H1 (cell line): ENCODE measurements around the gene TADA3. TPM values are rescaled to one million over a fixed set of nuclear protein-coding genes. Genes with fewer than 3 reads are reported as not detected.

Experiments
- CTCF ChIA-PET: fragments of 300-600 bp; sonication (Branson Sonifier 250); formaldehyde crosslinking; loops from one replicate; lab custom pipeline; 2021; ENCODE audit not compliant: partially characterized antibody; lab: Charles Lee
- POLR2A ChIA-PET: fragments of 300-600 bp; sonication (Branson Sonifier 250); formaldehyde crosslinking; loops from one replicate; lab custom pipeline; 2021; ENCODE audit warnings: inconsistent platforms; ENCODE audit not compliant: partially characterized antibody; lab: Charles Lee
- DNase-seq, 2 experiments: peaks; one replicate each; pipeline versions ENCODE4 v3.0.0 to v3.0.0-alpha.2; 2010 to 2022; ENCODE audit warnings: low spot score in 2 of 2, low read depth in 1 of 2, mixed read lengths in 1 of 2
- FAIRE-seq: peaks from 2 replicates; lab custom pipeline; 2011; peaks lifted over from hg19 to GRCh38; lab: Jason Lieb, UNC
- H2AFZ ChIP-seq: 2 replicates; pipeline ENCODE4 v1.8.1; 2012; ENCODE audit warnings: low read length, inconsistent platforms
- H2AK5ac ChIP-seq: 2 replicates; pipeline ENCODE4 v1.6.1; 2013; ENCODE audit warnings: low read depth, low read length
- H2BK120ac ChIP-seq: replicated peaks from 2 replicates; pipeline ENCODE3; 2013; ENCODE audit warnings: low read depth, low read length, inconsistent platforms
- H2BK12ac ChIP-seq: 2 replicates; pipeline ENCODE4 v1.6.1; 2013; ENCODE audit warnings: low read depth, low read length
- H2BK15ac ChIP-seq: 2 replicates; pipeline ENCODE4 v1.6.1; 2013; ENCODE audit warnings: low read length
- H2BK20ac ChIP-seq: 2 replicates; pipeline ENCODE4 v1.6.1; 2013; ENCODE audit warnings: low read length
- H2BK5ac ChIP-seq: 2 replicates; pipeline ENCODE4 v1.6.1; 2013; ENCODE audit warnings: low read depth, low read length
- H3K14ac ChIP-seq: 2 replicates; pipeline ENCODE4 v1.6.1; 2013; ENCODE audit warnings: inconsistent platforms; ENCODE audit not compliant: insufficient read length
- H3K18ac ChIP-seq: 2 replicates; pipeline ENCODE4 v1.6.1; 2013; ENCODE audit warnings: low read length; ENCODE audit errors: extremely low read depth
- H3K23ac ChIP-seq: 2 replicates; pipeline ENCODE4 v1.6.1; 2013; ENCODE audit warnings: inconsistent platforms; ENCODE audit not compliant: insufficient read length
- H3K23me2 ChIP-seq: 2 replicates; pipeline ENCODE4 v1.6.1; 2013; ENCODE audit warnings: low read depth, low read length
- H3K27ac ChIP-seq: 2 replicates; pipeline ENCODE4 v1.6.1; 2011; ENCODE audit warnings: low read depth, low read length, inconsistent platforms
- H3K27me3 ChIP-seq, 4 experiments: replicated peaks in 1 of 4; 1 replicate in 1 of 4; 2 replicates in 3 of 4; pipeline versions ENCODE4 v1.6.1 to v1.8.1; 2011 to 2013; ENCODE audit warnings: low read length in 3 of 4, mild to moderate bottlenecking in 3 of 4, inconsistent platforms in 2 of 4, mixed read lengths in 2 of 4, moderate library complexity in 1 of 4; ENCODE audit not compliant: control insufficient read depth in 3 of 4, insufficient read depth in 3 of 4; ENCODE audit errors: extremely low read depth in 1 of 4
- H3K36me3 ChIP-seq, 4 experiments: 2 replicates each; pipeline versions ENCODE4 v1.6.1 to v1.8.1; 2011 to 2013; ENCODE audit warnings: mild to moderate bottlenecking in 4 of 4, low read length in 3 of 4, moderate library complexity in 2 of 4, control low read depth in 1 of 4, inconsistent platforms in 1 of 4; ENCODE audit not compliant: insufficient read depth in 4 of 4, control insufficient read depth in 2 of 4
- H3K4ac ChIP-seq: replicated peaks from 2 replicates; pipeline ENCODE3; 2013; ENCODE audit warnings: low read length, low read depth, mixed read lengths, inconsistent platforms; ENCODE audit not compliant: insufficient read length
- H3K4me1 ChIP-seq, 4 experiments: replicated peaks in 1 of 4; 1 replicate in 1 of 4; 2 replicates in 3 of 4; pipeline versions ENCODE4 v1.6.1 to v1.8.1; 2011 to 2013; ENCODE audit warnings: low read length in 3 of 4, inconsistent platforms in 2 of 4, mixed read lengths in 1 of 4; ENCODE audit not compliant: insufficient read depth in 4 of 4, control insufficient read depth in 3 of 4
- H3K4me2 ChIP-seq, 2 experiments: 2 replicates each; pipeline versions ENCODE4 v1.6.1 to v1.8.1; 2011 to 2013; ENCODE audit warnings: low read depth in 2 of 2, low read length in 2 of 2, control low read depth in 1 of 2, inconsistent platforms in 1 of 2, mild to moderate bottlenecking in 1 of 2; ENCODE audit not compliant: insufficient read depth in 1 of 2
- H3K4me3 ChIP-seq, 4 experiments: fragments of 200-600, 300-600 bp in 1 of 4; sonication (generic), shearing (Covaris generic), sonication (Bioruptor Twin) in 1 of 4; 2 replicates each; pipeline versions ENCODE4 v1.5.1 to v1.8.1; 2011 to 2016; ENCODE audit warnings: low read length in 4 of 4, low read depth in 3 of 4, control low read depth in 2 of 4, inconsistent platforms in 2 of 4, mild to moderate bottlenecking in 2 of 4, mixed read lengths in 1 of 4, moderate library complexity in 1 of 4; ENCODE audit not compliant: insufficient read depth in 2 of 4; ENCODE audit errors: extremely low read depth in 1 of 4
- H3K56ac ChIP-seq: replicated peaks from 2 replicates; pipeline ENCODE3; 2013; ENCODE audit warnings: low read depth, mild to moderate bottlenecking, mixed read lengths, low read length, inconsistent platforms; ENCODE audit not compliant: insufficient read length
- H3K79me1 ChIP-seq: 2 replicates; pipeline ENCODE4 v1.6.1; 2013; ENCODE audit warnings: low read depth, low read length, control low read depth
- H3K79me2 ChIP-seq, 2 experiments: 2 replicates each; pipeline versions ENCODE4 v1.6.1 to v1.8.1; 2012 to 2013; ENCODE audit warnings: low read length in 2 of 2, mild to moderate bottlenecking in 2 of 2, inconsistent platforms in 1 of 2; ENCODE audit not compliant: insufficient read depth in 2 of 2, control insufficient read depth in 1 of 2
- H3K9ac ChIP-seq, 4 experiments: replicated peaks in 1 of 4; 1 replicate in 1 of 4; 2 replicates in 3 of 4; pipeline versions ENCODE4 v1.6.1 to v1.8.1; 2011 to 2013; ENCODE audit warnings: low read depth in 3 of 4, low read length in 3 of 4, control low read depth in 2 of 4, mild to moderate bottlenecking in 2 of 4, moderate library complexity in 2 of 4, inconsistent platforms in 1 of 4; ENCODE audit errors: extremely low read depth in 1 of 4
- H3K9me3 ChIP-seq, 2 experiments: 2 replicates each; pipeline versions ENCODE4 v1.6.1 to v1.8.1; 2012 to 2013; ENCODE audit warnings: mild to moderate bottlenecking in 2 of 2, moderate library complexity in 2 of 2, control low read depth in 1 of 2, inconsistent platforms in 1 of 2, low read depth in 1 of 2, low read length in 1 of 2, mixed read lengths in 1 of 2; ENCODE audit not compliant: insufficient read depth in 2 of 2
- H4K20me1 ChIP-seq, 2 experiments: replicated peaks in 1 of 2; 2 replicates each; pipeline versions ENCODE3 to v1.8.1; 2011 to 2013; ENCODE audit warnings: inconsistent platforms in 2 of 2, low read length in 2 of 2, mild to moderate bottlenecking in 1 of 2; ENCODE audit not compliant: insufficient read depth in 2 of 2, control insufficient read depth in 1 of 2
- H4K5ac ChIP-seq: 2 replicates; pipeline ENCODE4 v1.6.1; 2013; ENCODE audit warnings: low read length, low read depth, mixed read lengths, inconsistent platforms; ENCODE audit not compliant: insufficient read length
- H4K8ac ChIP-seq: 2 replicates; pipeline ENCODE4 v1.8.0; 2013; ENCODE audit warnings: mild to moderate bottlenecking, moderate library complexity, low read length, inconsistent platforms; ENCODE audit not compliant: insufficient read depth; ENCODE audit errors: extremely low read depth
- H4K91ac ChIP-seq: replicated peaks from 2 replicates; pipeline ENCODE3; 2013; ENCODE audit warnings: low read length, mixed read lengths, inconsistent platforms; ENCODE audit not compliant: insufficient read length
- BACH1 ChIP-seq: IDR thresholded peaks from 2 replicates; pipeline ENCODE4 v1.6.1; 2012; ENCODE audit warnings: low read length, improper control_type of control experiment
- WGBS, 2 experiments: shearing (Covaris generic) in 1 of 2; methylation state at CpG; one replicate each; pipeline versions ENCODE4 v1.1.6 to v1.1.7; 2013 to 2015; ENCODE audit warnings: low lambda C conversion rate in 2 of 2, mixed read lengths in 2 of 2, inconsistent platforms in 1 of 2, low coverage in 1 of 2, missing lambda C conversion rate in 1 of 2; ENCODE audit not compliant: insufficient replicate concordance in 2 of 2, insufficient coverage in 1 of 2, insufficient read length in 1 of 2; ENCODE audit errors: extremely low coverage in 1 of 2, missing lambda C conversion rate in 1 of 2; 5-methylcytosine and 5-hydroxymethylcytosine counted together
- polyA plus RNA-seq, 7 experiments: library from polyadenylated mRNA; depleted of rRNA in 3 of 7; stranded (reverse) in 5 of 7; unstranded in 2 of 7; fragments of >200 nt in 5 of 7; fragments of 200-250 nt in 2 of 7; gene quantifications; 1 replicate in 5 of 7; 2 replicates in 1 of 7; 4 replicates in 1 of 7; pipeline versions ENCODE4 v1.2.1 to v1.2.3, GENCODE V29; 2011 to 2013; ENCODE audit warnings: missing spikeins in 2 of 7, mixed read lengths in 2 of 7
- total RNA-seq: library from RNA; stranded (reverse); fragmentation: NEBNext Ultra II Directional; extraction: Animal tissue kit (Norgen Biotek cat#: 25700); gene quantifications from 2 replicates; pipeline ENCODE4 v1.2.1, GENCODE V29; 2021
- TF ChIP-seq, protein P1 (sequence below): IDR thresholded peaks from 2 replicates; pipeline ENCODE4 v1.6.1; 2012; ENCODE audit warnings: inconsistent platforms

Gene TADA3
- total and polyA plus RNA-seq, 2 of the 8 experiments (the other 6 are each of a cell fraction or from before 2014, with no cell fraction given) = 43.4 to 50.3 TPM

DNA sequence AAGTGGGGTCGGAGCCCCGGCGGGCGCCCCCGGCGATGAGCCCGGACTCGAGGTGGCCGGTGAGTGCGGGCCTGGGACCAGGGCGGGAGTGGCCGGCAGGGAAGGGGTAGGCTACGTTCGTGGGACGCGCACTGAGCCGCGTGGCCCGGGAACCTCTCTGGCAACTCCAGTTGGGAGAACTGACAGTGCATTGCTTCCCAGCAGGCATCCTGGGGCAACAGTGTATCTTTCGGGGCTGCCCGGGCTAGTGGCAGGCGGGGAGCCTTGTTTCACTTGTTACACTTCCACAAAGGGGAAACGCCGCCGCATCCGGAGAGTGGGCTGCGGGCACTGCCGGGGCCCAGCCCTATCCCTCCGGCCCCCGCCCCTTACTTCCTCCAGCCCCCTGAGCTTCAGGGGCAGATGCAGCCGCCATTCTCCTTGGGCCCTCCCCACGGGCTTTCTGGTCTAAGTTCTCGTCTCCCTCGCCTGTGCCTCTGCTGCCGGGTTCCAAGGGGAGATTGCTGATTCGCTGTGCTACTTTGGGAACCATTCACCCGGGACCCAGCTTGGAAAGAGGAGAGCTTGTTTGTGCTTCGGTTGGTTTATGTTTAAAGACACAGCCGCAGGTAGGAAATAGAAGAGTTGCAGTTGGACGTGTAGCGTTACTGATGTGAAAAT lies 60.1 kb downstream of the TADA3 start:
- WGBS, 2 experiments = 16% methylated on average over 23 of the region's 41 CpGs; no CpG with 5 or more reads in 1 of the 2 experiments
- Histone ChIP-seq H3K14ac (no peak overlapping the region), H4K20me1 (peaks cover 3 to 23% of the 10 kb centered on the region in 2 experiments), H2BK12ac (no peak overlapping the region), H3K23ac (no peak overlapping the region), H3K79me1 (peaks cover 22% of the 10 kb centered on the region), H4K8ac (peak overlapping the region; percentile 100), H2BK20ac (no peak overlapping the region), H4K5ac (no peak overlapping the region), H3K4me3 (peak overlapping the region; percentile 87 to 94 (median 90)), H2AFZ (no peak overlapping the region), H2AK5ac (no peak overlapping the region), H2BK15ac (no peak overlapping the region), H3K27me3 (no peaks in the 10 kb centered on the region), H3K4me2 (peak overlapping the region; percentile 86 to 88), H4K91ac (no peak overlapping the region), H2BK5ac (no peak overlapping the region), H3K9me3 (no peaks in the 10 kb centered on the region), H3K27ac (peak overlapping the region; percentile 100), H2BK120ac (no peak overlapping the region), H3K36me3 (peaks cover 7 to 32% (median 20%) of the 10 kb centered on the region in 4 experiments; a peak in 7 of 8 replicates), H3K56ac (peak overlapping the region; percentile 34), H3K4ac (no peak overlapping the region), H3K9ac (peak overlapping the region; percentile 93 to 100 (median 99)), H3K79me2 (peaks cover 13 to 26% of the 10 kb centered on the region in 2 experiments), H3K4me1 (peaks cover 0 to 8% (median 6%) of the 10 kb centered on the region in 4 experiments; a peak in 6 of 7 replicates), H3K18ac (no peak overlapping the region; the same call in 1 of the 2 replicates), H3K23me2 (peaks cover 6% of the 10 kb centered on the region; the same call in 1 of the 2 replicates)
- no peak for FAIRE-seq
- TF ChIP-seq, protein P1, sequence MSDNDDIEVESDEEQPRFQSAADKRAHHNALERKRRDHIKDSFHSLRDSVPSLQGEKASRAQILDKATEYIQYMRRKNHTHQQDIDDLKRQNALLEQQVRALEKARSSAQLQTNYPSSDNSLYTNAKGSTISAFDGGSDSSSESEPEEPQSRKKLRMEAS = 0 out of 2 replicates have a peak, but pooled peaks have one; percentile 14
- TF ChIP-seq BACH1 = no peak
- POLR2A ChIA-PET = interaction anchor here (1.0 to 8.4 kb wide), 16 partner anchors 11 to 369 kb away, joined by 3 to 60 read pairs (median 4); partner anchors contain the start of genes ARPC4, MTMR14, OGG1 and SETD5
- CTCF ChIA-PET = interaction anchor here (1.0 to 8.6 kb wide), 9 partner anchors 8 to 230 kb away, joined by 3 to 109 read pairs (median 4); partner anchors contain the start of gene CPNE9
- peak in 1 of 2 experiments; percentile 54 for DNase-seq
